ENCODE results near the gene CSF2RB.

The CSF2RB gene

GRCh38 chr22:36922711-36923110 is 9.3 kb downstream of the CSF2RB start:
- DNase-seq = no peak

DNA sequence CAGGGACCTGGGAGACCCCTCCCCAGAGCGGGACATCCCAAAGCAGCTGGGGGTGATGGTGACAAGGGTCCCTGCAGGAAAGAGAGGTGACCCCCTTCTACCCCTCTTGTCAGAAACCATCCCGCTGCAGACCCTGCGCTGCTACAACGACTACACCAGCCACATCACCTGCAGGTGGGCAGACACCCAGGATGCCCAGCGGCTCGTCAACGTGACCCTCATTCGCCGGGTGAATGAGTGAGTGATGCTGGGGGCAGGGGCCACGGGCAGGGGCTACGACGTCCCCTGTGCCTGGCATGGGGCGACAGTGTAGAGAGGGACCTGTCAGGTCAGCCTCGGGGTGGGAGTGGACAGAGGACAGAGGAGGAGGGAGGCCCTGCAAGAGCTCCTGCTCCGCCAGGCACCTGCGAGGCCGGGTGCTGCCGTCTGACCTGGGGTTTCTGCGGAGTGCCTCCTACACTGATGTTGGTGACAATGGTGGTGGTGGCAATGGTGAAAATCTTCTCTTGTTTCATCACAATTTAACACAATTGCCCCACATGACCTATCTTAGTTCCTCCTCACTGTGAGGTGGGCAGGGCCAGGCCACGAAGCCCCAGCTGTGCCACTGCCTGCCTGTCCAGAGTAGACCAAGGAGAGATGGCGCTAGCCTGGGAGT is 9.8 kb downstream of the CSF2RB start:
- no peak for DNase-seq

DNA sequence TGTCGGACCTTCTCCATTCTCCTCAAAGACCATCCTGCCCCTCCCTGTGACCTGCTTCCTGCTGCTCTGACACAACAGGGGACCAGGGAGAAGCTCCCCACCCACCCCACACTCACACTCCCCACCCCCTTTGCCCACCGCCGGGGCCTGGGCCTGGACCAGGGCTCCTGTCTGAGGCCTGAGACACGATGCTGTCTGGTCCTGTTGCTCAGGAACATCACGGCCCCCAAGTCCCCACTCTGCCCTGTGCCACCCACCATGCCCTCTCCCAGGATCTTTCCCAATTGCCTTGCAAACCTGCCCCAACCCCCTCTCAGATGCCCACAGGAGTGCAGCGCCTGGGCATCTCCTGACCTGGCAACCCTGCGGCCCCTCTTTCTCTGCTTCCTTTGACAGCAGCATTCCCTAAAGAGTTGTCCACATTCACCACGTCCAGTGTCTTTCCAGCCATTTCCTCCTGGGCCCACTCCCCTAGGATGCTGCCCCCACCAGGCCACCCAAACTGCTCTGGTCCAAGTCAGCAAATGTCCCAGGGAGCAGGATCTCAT is 10.8 kb downstream of the CSF2RB start:
- no peak for DNase-seq

DNA sequence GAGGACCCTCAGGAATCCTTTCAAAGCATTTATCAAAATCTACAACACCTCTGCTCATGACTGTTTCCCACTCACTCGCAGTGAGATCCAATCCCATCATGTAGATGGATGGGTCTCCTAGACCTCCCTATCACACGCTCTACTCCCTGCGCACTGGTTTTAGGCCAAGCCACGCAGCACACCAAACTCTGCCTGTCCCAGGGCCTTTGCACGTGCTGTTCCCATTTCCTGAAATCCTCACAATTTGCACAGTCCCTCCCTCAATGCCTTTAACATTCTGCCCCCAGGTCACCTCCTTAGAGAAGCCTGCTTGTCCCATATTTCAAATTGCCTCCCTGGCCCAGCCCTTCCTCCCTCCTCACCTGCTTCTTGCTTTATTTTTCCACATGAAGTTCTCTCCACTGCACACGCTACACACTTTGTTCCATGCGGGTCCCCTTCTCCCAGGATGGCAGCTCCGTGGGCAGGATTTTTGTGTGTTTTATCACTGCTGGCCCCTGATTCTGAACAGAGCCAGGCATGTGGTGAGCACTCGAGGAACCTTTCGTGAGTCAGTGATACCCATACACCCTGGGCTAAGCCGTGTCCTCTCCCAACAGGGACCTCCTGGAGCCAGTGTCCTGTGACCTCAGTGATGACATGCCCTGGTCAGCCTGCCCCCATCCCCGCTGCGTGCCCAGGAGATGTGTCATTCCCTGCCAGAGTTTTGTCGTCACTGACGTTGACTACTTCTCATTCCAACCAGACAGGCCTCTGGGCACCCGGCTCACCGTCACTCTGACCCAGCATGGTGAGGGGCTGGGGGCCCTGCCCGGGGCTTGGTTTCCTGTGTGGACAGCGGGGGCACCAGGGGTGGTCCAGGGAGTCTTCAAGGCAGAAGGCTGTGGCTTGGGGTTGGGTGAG is 12.2 kb downstream of the CSF2RB start:
- no peak for DNase-seq

DNA sequence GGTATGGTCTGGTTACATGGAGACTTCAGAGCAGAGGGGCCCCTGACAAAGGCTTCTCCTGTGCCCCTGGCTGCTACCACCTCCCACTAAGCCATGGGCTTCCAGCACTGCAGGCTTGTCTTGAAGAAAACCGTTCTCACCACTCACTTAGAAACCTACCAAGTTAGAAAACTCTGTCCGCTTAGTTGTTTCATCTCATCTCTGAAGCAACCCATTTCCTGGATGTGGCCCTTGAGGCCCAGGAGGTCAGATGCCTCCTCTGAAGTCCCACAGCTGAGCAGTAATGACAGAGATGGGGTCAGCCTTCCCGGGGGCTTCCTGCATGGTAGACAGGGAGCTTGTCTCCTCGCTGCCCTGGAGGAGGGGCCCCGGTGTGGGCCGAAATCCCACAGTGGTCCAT is 12.9 kb downstream of the CSF2RB start:
- no peak for DNase-seq

DNA sequence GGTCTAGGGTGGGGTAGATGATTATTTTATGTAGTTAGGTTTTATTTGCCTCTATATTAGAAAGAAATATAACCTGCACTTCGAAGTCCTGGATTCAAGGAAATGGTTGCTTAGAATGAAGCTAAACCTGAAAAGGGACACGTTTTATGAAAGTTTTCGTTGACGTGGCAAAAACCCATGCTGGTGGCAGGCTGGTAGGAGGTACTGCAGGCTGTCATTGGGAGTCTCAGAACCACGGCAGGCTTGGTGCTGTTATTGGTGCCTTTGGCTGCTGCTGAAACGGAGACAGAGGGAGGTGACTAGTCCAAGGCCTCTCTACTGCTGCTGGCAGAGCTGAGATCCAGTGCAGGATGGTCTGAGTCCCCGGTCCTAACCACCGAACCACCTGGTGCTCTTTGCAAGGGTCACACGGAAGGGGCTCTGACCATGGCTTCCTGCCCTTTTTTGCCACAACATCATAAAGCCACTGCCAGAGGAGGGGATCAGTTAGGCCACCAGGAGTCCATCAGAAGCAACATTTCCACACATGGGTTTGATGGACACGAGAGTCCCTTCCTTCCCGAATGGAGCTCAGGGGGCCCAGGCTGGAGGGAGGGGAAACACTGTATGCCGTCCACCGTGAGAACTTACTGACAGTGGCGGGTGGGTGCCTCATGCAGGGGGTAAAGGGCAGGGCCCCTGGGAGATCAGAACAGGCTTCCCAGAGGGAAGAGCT is 13.4 kb downstream of the CSF2RB start:
- no peak for DNase-seq

DNA sequence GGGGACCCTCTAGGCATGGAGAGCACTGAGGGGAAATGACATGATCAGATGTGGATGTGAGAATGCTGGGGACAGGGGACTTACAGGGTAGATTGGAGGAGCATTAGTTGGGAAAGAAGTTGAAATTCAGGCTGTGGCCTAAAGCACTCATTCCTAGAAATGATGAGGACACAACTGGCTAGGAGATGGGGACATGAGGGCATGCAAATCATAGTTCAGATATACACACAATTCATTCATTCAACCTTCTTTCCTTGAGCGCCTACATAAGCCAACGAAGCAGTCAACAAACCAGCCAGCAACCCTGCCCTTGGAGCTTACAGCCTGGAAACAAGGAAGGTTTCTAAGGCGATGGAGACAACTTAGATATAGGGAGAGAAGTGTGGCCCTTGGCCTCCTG is 14.2 kb downstream of the CSF2RB start:
- no peak for DNase-seq

DNA sequence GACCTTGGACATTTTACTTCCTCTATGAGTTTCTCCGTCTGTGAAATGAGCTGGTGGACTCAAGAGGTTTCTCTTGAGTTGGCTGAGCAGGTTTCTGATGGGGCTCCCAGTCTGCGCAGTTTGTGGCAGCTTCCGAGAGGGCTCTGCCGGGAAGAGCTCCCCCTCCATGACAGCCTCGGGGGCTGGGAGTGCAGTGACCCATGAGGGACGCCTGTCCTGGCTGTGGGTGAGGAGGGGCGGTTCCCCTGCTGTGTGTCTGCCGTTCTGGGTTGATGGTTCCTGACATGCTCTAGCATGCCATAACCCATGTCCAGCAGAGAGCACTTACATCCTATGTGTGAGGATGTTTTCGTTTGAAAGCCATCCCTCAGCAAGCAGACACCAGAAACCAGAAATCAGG is 14.8 kb downstream of the CSF2RB start:
- DNase-seq = no peak

DNA sequence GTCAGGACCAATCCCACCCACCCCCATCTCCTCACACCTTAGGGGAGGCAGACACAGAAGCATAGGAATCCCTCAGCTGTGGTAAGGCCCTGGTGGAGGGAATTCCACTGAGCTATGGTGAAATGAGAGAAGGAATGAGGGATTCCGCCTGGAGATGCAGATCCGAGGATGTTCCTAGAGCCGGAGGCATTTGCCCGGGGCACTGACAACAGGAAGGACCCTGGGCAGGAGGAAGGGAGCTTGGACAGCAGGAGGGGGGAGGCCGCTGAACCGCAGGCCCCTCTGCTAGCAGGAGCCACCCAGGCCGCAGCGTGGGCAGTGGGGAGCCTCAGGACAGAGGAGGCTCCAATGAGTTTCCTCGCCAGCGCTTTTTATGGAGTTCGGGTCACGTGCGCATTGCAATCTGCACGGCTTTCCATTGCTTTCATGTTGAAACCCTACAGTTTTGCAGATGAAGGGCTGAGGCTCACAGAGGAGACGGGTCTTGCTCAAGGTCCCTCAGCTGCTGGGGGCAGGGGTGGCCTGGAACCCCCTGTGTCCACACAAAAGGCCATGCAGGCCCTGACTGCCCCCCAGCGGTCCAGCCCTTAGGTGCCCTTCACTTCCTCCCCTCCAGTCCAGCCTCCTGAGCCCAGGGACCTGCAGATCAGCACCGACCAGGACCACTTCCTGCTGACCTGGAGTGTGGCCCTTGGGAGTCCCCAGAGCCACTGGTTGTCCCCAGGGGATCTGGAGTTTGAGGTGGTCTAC is 15.5 kb downstream of the CSF2RB start:
- DNase-seq = no peak

GRCh38 chr22:36929621-36930020 is 16.2 kb downstream of the CSF2RB start:
- DNase-seq = no peak

- DNase-seq = no peak
Measured at GRCh38 chr22:36930041-36930935, 16.9 kb downstream of the CSF2RB start.

DNA sequence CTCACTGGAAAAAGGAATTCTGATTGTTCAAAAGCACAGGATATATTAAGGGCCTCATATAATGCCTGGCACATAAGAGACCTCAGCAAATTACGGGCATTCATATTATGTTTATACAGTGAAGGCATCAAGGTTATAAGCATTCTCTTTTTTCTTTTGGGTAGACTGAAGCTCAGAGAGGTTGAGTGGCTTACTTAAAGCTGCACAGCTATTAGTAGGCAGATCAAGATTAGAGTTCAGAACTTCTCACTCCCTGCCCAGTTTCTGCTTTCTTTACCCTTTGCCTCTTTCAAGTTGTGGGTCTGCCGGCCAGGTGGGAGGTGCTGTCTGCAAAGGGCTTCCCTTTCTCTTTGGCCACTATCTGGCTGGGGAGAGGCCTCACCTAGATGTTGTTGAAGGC is 18.0 kb downstream of the CSF2RB start:
- DNase-seq = no peak

DNA sequence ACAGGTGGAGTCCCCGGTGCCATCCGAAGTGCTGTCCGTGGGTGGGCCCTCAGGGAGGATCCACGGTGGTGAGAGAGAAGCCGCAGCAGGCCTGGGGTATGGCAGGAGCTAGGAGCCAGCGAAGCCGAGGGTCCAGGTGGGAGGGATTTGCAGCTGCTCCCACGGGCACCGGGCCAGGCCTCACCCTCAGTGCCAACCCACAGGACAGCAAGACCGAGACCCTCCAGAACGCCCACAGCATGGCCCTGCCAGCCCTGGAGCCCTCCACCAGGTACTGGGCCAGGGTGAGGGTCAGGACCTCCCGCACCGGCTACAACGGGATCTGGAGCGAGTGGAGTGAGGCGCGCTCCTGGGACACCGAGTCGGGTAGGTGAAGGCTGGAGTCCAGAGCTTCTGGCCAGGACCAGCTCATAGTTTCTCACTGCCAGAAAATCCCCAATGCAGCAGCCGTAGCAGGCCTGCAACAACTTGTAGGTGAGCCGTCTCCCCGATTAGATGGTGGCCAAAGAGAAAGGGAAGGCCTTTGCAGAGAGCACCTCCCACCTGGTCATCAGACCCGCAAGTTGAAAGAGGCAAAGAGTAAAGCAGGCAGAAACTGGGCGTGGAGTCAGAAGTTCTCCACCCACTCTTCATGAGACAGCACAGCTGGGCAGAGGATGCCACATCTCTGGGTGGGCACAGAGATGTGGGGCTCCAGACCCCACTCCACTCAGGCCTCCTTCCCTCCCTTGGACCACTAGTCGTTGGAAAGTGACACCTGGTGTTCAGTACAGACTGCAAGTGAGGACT is 20.4 kb downstream of the CSF2RB start:
- no peak for DNase-seq

DNA sequence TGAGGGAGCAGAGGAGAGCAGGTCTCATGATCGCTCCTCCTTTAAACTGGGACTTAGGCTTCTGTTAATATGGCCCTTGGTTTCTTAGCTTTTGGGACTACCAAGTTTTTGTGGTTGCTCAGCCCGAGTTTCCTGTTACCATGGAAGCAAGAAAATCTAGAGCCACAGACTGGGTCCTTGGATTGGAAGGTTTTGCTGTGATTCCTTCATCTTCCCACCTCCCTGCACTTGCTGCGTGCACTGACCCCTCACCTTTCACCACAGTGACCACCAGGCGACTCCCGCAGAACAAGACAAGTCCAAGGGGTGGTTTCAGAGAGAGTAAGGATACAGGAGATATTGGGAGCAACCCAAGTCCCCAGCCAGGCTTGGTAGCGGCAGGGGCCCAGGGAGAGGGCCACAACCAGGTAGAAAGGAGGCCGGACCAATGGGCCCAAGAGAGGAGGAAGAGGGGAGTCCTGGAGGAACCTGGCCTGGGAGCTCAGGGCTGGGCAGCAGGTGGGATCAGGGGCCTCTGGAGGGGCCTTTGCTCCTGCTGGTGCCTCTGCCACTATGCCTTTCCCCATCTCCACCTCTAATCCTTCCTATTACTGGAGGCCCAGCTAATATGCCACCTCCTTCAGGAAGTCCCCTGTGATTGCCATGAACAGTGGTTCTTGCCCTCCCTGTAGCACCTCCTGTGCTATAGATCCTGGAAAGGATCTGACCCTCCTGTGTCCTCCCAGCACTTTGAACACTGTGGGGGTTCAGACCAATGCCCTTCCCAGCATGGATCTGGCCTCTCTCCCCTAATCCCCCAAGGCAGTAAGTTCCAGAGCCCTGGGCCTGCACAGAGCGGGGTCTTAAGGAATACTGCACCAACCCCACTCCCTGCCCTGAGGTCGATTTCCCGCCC is 21.2 kb downstream of the CSF2RB start:
- DNase-seq = no peak

DNA sequence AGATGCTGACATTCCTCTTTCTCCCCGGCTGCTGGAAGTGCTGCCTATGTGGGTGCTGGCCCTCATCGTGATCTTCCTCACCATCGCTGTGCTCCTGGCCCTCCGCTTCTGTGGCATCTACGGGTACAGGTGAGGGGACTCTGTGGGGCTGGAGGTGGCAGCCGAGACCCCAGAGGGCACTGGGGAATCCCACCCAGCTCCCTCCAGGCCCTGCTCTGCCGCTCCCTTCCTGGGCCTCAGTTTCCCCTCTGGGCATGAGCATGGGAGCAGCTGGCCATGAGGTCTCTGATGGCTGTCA is 21.8 kb downstream of the CSF2RB start:
- no peak for DNase-seq

DNA sequence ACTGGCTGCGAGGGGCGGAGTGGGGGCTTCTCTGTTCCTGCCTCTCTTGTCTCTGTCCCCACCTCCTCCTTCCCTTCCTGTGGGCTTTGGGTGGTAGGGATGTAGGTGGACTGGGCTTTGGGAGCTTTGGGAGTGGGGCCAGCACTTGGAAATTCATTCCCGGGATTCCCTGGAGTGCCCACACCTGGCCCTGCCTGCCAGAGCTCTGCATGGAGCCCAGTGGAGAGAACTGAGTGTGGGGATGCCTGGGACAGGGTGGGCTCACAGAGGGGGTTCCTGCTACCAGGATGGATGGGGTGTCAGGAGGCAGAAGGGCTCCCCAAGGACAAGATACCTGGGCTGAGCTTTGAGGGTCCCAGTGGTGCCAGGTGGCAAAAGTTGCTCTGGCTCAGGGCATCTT is 22.3 kb downstream of the CSF2RB start:
- no peak for DNase-seq

DNA sequence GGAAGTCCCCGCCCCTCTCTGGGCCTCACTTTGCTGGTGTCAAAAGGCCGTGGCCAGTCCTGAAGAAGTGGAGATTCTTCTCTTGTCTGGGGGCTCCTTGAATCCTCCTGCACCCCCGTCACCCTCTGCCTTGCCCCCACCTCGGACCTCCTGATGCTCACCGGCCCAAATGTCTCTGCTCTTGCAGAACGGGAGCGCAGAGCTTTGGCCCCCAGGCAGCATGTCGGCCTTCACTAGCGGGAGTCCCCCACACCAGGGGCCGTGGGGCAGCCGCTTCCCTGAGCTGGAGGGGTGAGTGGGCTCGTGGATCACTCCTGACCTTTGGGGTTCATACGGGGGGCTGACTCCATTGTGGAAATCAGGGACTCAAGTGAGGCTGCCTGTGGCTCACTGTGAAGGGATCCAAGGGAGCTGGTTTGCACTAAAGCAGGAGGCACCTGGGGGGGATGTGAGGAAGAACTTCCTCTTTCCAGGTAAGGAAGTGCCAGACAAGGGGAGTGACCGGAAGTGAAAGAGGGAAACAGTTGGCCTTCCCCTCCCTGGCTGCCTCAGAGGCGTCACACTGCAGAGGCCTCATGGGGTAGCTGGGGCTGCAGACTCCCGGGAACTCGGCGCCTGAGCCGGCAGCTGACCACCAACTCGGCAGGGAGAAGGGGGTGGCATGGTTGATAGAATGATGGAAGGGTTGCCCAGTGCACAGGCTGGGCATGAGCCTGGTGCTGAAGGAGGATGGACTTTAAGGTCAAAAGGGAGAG is 23.1 kb downstream of the CSF2RB start:
- DNase-seq = no peak

- DNase-seq = no peak
Measured at GRCh38 chr22:36937319-36938027, 24.0 kb downstream of the CSF2RB start.

DNA sequence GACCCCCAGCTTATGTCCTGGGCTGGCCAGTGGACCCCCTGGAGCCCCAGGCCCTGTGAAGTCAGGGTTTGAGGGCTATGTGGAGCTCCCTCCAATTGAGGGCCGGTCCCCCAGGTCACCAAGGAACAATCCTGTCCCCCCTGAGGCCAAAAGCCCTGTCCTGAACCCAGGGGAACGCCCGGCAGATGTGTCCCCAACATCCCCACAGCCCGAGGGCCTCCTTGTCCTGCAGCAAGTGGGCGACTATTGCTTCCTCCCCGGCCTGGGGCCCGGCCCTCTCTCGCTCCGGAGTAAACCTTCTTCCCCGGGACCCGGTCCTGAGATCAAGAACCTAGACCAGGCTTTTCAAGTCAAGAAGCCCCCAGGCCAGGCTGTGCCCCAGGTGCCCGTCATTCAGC is 24.6 kb downstream of the CSF2RB start:
- no peak for DNase-seq
